SK-N-SH treated with all-trans-retinoic acid at 6 μM for 48 hours (cell line): ENCODE results near the gene RBL1.
A peak's percentile ranks its signal among the peaks of the same experiment; 100 is the strongest.

Source experiments
- ATAC-seq: fragments of 200-7000 bp; cut with Tn5 transposase; 3 replicates; pipeline ENCODE4 v1.9.1; 2020; ENCODE audit warnings: mild to moderate bottlenecking, moderate library complexity
- ARNTL ChIP-seq: fragments of 450-650 bp; formaldehyde crosslinking; IDR thresholded peaks from 2 replicates; pipeline ENCODE4 v1.5.0; 2020; ENCODE audit warnings: low read depth, mild to moderate bottlenecking, moderate library complexity, borderline replicate concordance
- BACH2 ChIP-seq: fragments of 250-450 bp; sonication (Bioruptor Pico); IDR thresholded peaks from 2 replicates; pipeline ENCODE4 v1.9.0; 2021; ENCODE audit warnings: mild to moderate bottlenecking, borderline replicate concordance
- CSDC2 ChIP-seq: fragments of 250-450 bp; sonication (Bioruptor Pico); IDR thresholded peaks from 2 replicates; pipeline ENCODE4 v1.5.0; 2020; ENCODE audit warnings: mild to moderate bottlenecking, moderate library complexity
- ESRRG ChIP-seq: fragments of 250-450 bp; sonication (Bioruptor Pico); IDR thresholded peaks from 2 replicates; pipeline ENCODE4 v1.6.1; 2021; ENCODE audit warnings: mild to moderate bottlenecking
- GLIS3 ChIP-seq: fragments of 250-450 bp; sonication (Bioruptor Pico); IDR thresholded peaks from 2 replicates; pipeline ENCODE4 v1.5.0; 2020; ENCODE audit warnings: mild to moderate bottlenecking, moderate library complexity
- OSR1 ChIP-seq: fragments of 250-450 bp; sonication (Bioruptor Pico); IDR thresholded peaks from 2 replicates; pipeline ENCODE4 v1.8.0; 2022; ENCODE audit warnings: moderate library complexity, mild to moderate bottlenecking, inconsistent platforms
- PPARA ChIP-seq: fragments of 250-450 bp; sonication (Bioruptor Pico); IDR thresholded peaks from 2 replicates; pipeline ENCODE4 v1.5.0; 2020; ENCODE audit warnings: mild to moderate bottlenecking, borderline replicate concordance
- RARB ChIP-seq: fragments of 250-450 bp; sonication (Bioruptor Pico); IDR thresholded peaks from 2 replicates; pipeline ENCODE4 v1.8.0; 2021; ENCODE audit warnings: mild to moderate bottlenecking, moderate library complexity
- SNAI2 ChIP-seq: fragments of 250-450 bp; sonication (Bioruptor Pico); IDR thresholded peaks from 2 replicates; pipeline ENCODE4 v1.5.0; 2020; ENCODE audit warnings: mild to moderate bottlenecking, moderate library complexity
- TCF4 ChIP-seq: fragments of 250-450 bp; sonication (Bioruptor Pico); IDR thresholded peaks from 2 replicates; pipeline ENCODE4 v1.8.0; 2021; ENCODE audit warnings: mild to moderate bottlenecking, moderate library complexity, borderline replicate concordance
- TOX ChIP-seq: fragments of 250-450 bp; sonication (Bioruptor Pico); IDR thresholded peaks from 2 replicates; pipeline ENCODE4 v1.8.0; 2021; ENCODE audit warnings: mild to moderate bottlenecking, moderate library complexity, borderline replicate concordance
- ZC3H10 ChIP-seq: fragments of 250-450 bp; sonication (Bioruptor Pico); IDR thresholded peaks from 2 replicates; pipeline ENCODE4 v1.5.1; 2021; ENCODE audit warnings: mild to moderate bottlenecking, moderate library complexity
- ZFP3 ChIP-seq: fragments of 250-450 bp; sonication (Bioruptor Pico); IDR thresholded peaks from 2 replicates; pipeline ENCODE4 v1.5.0; 2020; ENCODE audit warnings: mild to moderate bottlenecking, moderate library complexity
- ZNF565 ChIP-seq: fragments of 450-650 bp; formaldehyde crosslinking; conservative IDR thresholded peaks from 2 replicates; pipeline ENCODE4 v1.5.0; 2020; ENCODE audit warnings: low read depth, mild to moderate bottlenecking, moderate library complexity
- ZNF70 ChIP-seq: fragments of 450-650 bp; formaldehyde crosslinking; IDR thresholded peaks from 2 replicates; pipeline ENCODE4 v1.5.0; 2020; ENCODE audit warnings: mild to moderate bottlenecking, moderate library complexity
- ZNF8 ChIP-seq: fragments of 450-650 bp; formaldehyde crosslinking; IDR thresholded peaks from 2 replicates; pipeline ENCODE4 v1.5.0; 2020; ENCODE audit warnings: mild to moderate bottlenecking, moderate library complexity
- TF ChIP-seq, protein P1 (sequence below): fragments of 250-450 bp; sonication (Bioruptor Pico); IDR thresholded peaks from 2 replicates; pipeline ENCODE4 v1.5.0; 2020; ENCODE audit warnings: mild to moderate bottlenecking, moderate library complexity
- TF ChIP-seq, protein P2 (sequence below): fragments of 250-450 bp; sonication (Bioruptor Pico); IDR thresholded peaks from 2 replicates; pipeline ENCODE4 v1.5.1; 2020; ENCODE audit warnings: low read depth, mild to moderate bottlenecking, moderate library complexity
- TF ChIP-seq, protein P3 (sequence below): fragments of 250-450 bp; sonication (Bioruptor Pico); IDR thresholded peaks from 2 replicates; pipeline ENCODE4 v1.5.1; 2021; ENCODE audit warnings: mild to moderate bottlenecking, moderate library complexity
- TF ChIP-seq, protein P4 (sequence below): fragments of 250-450 bp; sonication (Bioruptor Pico); IDR thresholded peaks from 2 replicates; pipeline ENCODE4 v1.8.0; 2020; ENCODE audit warnings: mild to moderate bottlenecking, moderate library complexity, borderline replicate concordance
- TF ChIP-seq, protein P5 (sequence below): fragments of 250-450 bp; sonication (Bioruptor Pico); IDR thresholded peaks from 2 replicates; pipeline ENCODE4 v1.8.0; 2021; ENCODE audit warnings: low read depth, mild to moderate bottlenecking, moderate library complexity, borderline replicate concordance

Gene RBL1

DNA sequence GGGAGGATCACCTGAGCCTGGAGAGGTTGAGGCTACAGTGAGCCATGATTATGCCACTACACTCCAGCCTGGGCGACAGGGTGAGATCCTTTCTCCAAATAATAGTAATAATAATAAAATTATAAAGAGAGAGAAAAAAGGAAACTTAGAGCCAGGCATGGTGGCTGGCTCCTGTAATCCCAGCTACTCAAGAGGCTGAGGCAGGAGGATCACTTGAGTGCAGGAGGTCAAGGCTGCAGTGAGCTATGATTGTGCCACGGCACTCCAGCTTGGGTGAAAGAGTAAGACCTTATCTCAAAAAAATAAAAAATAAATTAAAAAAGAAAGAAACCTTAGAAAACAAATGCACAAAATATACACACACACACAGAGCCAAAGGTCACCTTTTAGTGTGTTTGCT is 139.1 kb downstream of the RBL1 start:
- ATAC-seq, result no peak
- no peak for TF ChIP-seq ZNF70 (CRISPR knock-in tag)
- TF ChIP-seq, protein P1, sequence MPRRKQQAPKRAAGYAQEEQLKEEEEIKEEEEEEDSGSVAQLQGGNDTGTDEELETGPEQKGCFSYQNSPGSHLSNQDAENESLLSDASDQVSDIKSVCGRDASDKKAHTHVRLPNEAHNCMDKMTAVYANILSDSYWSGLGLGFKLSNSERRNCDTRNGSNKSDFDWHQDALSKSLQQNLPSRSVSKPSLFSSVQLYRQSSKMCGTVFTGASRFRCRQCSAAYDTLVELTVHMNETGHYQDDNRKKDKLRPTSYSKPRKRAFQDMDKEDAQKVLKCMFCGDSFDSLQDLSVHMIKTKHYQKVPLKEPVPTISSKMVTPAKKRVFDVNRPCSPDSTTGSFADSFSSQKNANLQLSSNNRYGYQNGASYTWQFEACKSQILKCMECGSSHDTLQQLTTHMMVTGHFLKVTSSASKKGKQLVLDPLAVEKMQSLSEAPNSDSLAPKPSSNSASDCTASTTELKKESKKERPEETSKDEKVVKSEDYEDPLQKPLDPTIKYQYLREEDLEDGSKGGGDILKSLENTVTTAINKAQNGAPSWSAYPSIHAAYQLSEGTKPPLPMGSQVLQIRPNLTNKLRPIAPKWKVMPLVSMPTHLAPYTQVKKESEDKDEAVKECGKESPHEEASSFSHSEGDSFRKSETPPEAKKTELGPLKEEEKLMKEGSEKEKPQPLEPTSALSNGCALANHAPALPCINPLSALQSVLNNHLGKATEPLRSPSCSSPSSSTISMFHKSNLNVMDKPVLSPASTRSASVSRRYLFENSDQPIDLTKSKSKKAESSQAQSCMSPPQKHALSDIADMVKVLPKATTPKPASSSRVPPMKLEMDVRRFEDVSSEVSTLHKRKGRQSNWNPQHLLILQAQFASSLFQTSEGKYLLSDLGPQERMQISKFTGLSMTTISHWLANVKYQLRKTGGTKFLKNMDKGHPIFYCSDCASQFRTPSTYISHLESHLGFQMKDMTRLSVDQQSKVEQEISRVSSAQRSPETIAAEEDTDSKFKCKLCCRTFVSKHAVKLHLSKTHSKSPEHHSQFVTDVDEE, result no peak
- no peak for TF ChIP-seq SNAI2 (CRISPR knock-in tag)
- no peak for TF ChIP-seq GLIS3 (CRISPR knock-in tag)
- no peak for TF ChIP-seq ZFP3 (CRISPR knock-in tag)
- TF ChIP-seq, protein P2, sequence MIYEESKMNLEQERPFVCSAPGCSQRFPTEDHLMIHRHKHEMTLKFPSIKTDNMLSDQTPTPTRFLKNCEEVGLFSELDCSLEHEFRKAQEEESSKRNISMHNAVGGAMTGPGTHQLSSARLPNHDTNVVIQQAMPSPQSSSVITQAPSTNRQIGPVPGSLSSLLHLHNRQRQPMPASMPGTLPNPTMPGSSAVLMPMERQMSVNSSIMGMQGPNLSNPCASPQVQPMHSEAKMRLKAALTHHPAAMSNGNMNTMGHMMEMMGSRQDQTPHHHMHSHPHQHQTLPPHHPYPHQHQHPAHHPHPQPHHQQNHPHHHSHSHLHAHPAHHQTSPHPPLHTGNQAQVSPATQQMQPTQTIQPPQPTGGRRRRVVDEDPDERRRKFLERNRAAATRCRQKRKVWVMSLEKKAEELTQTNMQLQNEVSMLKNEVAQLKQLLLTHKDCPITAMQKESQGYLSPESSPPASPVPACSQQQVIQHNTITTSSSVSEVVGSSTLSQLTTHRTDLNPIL (CRISPR knock-in tag), result no peak
- TF ChIP-seq, protein P3, sequence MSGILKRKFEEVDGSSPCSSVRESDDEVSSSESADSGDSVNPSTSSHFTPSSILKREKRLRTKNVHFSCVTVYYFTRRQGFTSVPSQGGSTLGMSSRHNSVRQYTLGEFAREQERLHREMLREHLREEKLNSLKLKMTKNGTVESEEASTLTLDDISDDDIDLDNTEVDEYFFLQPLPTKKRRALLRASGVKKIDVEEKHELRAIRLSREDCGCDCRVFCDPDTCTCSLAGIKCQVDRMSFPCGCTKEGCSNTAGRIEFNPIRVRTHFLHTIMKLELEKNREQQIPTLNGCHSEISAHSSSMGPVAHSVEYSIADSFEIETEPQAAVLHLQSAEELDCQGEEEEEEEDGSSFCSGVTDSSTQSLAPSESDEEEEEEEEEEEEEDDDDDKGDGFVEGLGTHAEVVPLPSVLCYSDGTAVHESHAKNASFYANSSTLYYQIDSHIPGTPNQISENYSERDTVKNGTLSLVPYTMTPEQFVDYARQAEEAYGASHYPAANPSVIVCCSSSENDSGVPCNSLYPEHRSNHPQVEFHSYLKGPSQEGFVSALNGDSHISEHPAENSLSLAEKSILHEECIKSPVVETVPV (CRISPR knock-in tag), result no peak
- TF ChIP-seq ZC3H10 (CRISPR knock-in tag), result no peak
- TF ChIP-seq RARB, result no peak
- TF ChIP-seq, protein P4, sequence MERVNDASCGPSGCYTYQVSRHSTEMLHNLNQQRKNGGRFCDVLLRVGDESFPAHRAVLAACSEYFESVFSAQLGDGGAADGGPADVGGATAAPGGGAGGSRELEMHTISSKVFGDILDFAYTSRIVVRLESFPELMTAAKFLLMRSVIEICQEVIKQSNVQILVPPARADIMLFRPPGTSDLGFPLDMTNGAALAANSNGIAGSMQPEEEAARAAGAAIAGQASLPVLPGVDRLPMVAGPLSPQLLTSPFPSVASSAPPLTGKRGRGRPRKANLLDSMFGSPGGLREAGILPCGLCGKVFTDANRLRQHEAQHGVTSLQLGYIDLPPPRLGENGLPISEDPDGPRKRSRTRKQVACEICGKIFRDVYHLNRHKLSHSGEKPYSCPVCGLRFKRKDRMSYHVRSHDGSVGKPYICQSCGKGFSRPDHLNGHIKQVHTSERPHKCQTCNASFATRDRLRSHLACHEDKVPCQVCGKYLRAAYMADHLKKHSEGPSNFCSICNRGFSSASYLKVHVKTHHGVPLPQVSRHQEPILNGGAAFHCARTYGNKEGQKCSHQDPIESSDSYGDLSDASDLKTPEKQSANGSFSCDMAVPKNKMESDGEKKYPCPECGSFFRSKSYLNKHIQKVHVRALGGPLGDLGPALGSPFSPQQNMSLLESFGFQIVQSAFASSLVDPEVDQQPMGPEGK, result no peak
- no peak for TF ChIP-seq TOX (CRISPR knock-in tag)
- TF ChIP-seq PPARA (CRISPR knock-in tag), result no peak
- TF ChIP-seq BACH2 (CRISPR knock-in tag), result no peak
- TF ChIP-seq, protein P5, sequence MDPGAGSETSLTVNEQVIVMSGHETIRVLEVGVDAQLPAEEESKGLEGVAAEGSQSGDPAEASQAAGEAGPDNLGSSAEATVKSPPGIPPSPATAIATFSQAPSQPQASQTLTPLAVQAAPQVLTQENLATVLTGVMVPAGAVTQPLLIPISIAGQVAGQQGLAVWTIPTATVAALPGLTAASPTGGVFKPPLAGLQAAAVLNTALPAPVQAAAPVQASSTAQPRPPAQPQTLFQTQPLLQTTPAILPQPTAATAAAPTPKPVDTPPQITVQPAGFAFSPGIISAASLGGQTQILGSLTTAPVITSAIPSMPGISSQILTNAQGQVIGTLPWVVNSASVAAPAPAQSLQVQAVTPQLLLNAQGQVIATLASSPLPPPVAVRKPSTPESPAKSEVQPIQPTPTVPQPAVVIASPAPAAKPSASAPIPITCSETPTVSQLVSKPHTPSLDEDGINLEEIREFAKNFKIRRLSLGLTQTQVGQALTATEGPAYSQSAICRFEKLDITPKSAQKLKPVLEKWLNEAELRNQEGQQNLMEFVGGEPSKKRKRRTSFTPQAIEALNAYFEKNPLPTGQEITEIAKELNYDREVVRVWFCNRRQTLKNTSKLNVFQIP (CRISPR knock-in tag), result no peak
- TF ChIP-seq CSDC2 (CRISPR knock-in tag), result no peak

DNA sequence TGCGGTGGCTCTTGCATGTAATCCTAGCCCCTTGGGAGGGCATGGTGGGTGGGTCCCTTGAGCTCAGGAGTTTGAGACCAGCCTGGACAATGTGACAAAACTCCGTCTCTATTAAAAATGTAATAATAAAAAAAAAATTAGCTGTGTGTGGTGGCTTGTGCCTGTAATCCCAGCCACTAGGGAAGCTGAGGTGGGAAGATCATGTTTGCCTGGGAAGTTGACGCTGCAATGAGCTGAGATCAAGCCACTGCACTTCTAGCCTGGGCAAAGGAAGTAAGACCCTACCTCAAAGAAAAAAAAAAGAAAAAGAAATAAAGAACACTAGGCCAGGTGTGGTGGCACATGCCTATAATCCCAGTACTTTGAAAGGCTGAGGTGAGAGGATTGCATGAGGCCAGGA is 139.8 kb downstream of the RBL1 start:
- no peak for ATAC-seq
- no peak for TF ChIP-seq TCF4 (CRISPR knock-in tag)

DNA sequence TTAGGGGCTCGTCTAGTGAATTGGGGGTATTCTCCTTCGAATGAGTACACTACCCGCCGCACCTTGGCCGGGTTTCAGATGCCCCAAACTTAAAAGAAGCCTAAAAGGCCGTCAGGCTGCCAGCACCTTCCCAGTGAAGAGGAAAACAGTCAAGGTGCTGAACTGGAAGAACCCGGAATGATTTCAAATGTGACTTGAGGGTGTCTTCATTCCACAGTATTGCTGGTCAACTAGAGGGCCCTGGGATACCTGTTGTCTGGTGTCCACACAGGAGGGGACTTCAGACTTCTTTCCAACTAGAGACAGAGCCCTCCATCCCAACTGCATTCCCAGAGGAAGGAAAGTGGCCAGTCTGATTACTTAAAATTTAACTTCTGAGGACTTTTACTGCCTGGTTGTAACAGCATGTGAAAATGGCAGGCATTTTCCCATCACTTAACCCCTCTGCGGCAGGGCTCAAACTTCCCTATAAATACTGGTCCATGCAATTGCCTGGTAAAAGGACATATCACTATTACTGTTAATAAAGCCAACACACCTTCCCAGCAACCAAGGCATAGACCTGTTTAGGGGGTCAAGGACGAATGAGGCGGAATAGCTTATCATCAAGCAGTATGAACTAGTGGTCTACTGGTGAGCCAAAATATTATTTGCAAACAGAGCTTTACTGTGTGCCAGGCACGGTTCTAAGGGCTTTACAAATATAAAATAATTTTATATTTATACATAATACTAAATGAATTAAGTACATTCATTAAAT is 143.6 kb downstream of the RBL1 start:
- TF ChIP-seq RARB (no peak), OSR1 (CRISPR knock-in tag) (no peak), ZNF8 (CRISPR knock-in tag) (no peak), PPARA (CRISPR knock-in tag) (no peak), ZNF70 (CRISPR knock-in tag) (no peak), ESRRG (CRISPR knock-in tag) (no peak), BACH2 (CRISPR knock-in tag) (no peak), SNAI2 (CRISPR knock-in tag) (no peak), ZNF565 (CRISPR knock-in tag) (no peak), ARNTL (CRISPR knock-in tag) (no peak), GLIS3 (CRISPR knock-in tag) (no peak), ZFP3 (CRISPR knock-in tag) (no peak)
- TF ChIP-seq, protein P3 (CRISPR knock-in tag), result no peak
- ATAC-seq, result peak; percentile 2
